Gastroesophageal sphincter (tissue), 4 donors: ENCODE measurements around the gene EP300. TPM values are rescaled to one million over a fixed set of nuclear protein-coding genes. Genes with fewer than 3 reads are reported as not detected.
"Not testable (repeated sequence)": the region's sequence is repeated elsewhere in the genome, so short reads cannot be mapped to it uniquely, and the experiment has no call there.

Experiments used
- ATAC-seq: fragments of 150-250 bp; one replicate; pipeline ENCODE4 v1.9.1; 2016; ENCODE audit warnings: mild to moderate bottlenecking, moderate library complexity
- H3K27ac ChIP-seq, 4 donors: fragments of 200-600 bp; sonication (generic) in 3 of 4; 1 replicate in 3 of 4; 2 replicates in 1 of 4; pipeline ENCODE4 v1.5.1; 2016 to 2019
- H3K27me3 ChIP-seq: fragments of 200-600 bp; sonication (generic); one replicate; pipeline ENCODE4 v1.5.1; 2019
- H3K36me3 ChIP-seq, 2 donors: fragments of 200-600 bp; sonication (generic); one replicate each; pipeline ENCODE4 v1.5.1; 2019; ENCODE audit warnings: control low read depth in 1 of 2
- H3K4me1 ChIP-seq, 3 donors: fragments of 200-600 bp; sonication (generic); 1 replicate in 2 of 3; 2 replicates in 1 of 3; pipeline ENCODE4 v1.5.1; 2016 to 2019; ENCODE audit warnings: control low read depth in 2 of 3
- H3K4me3 ChIP-seq, 2 donors: fragments of 200-600 bp; sonication (generic); one replicate each; pipeline ENCODE4 v1.5.1; 2019; ENCODE audit warnings: mild to moderate bottlenecking in 1 of 2, moderate library complexity in 1 of 2
- H3K9me3 ChIP-seq, 3 donors: fragments of 200-600 bp; sonication (generic); one replicate each; pipeline ENCODE4 v1.5.1; 2017 to 2019; ENCODE audit warnings: control low read depth in 2 of 3
- EP300 ChIP-seq: sonication (generic); formaldehyde crosslinking; IDR thresholded peaks from one replicate; pipeline ENCODE4 v1.6.1; 2017; ENCODE audit warnings: antibody characterized with exemption, mild to moderate bottlenecking
- POLR2A ChIP-seq, 2 donors: fragments of 450-650 bp; IDR thresholded peaks; one replicate each; pipeline ENCODE4 v1.6.1; 2017; ENCODE audit warnings: antibody characterized with exemption in 2 of 2, mild to moderate bottlenecking in 2 of 2, moderate library complexity in 1 of 2
- POLR2AphosphoS5 ChIP-seq: sonication (generic); formaldehyde crosslinking; IDR thresholded peaks from one replicate; pipeline ENCODE4 v1.6.1; 2017; ENCODE audit warnings: antibody characterized with exemption
- WGBS, 2 donors: methylation state at CpG; one replicate each; pipeline ENCODE4 v1.1.5; 2018; ENCODE audit warnings: low coverage in 1 of 2; 5-methylcytosine and 5-hydroxymethylcytosine counted together
- total RNA-seq, 4 donors: library from RNA; depleted of rRNA; stranded (reverse); fragments of >200 nt; gene quantifications; one replicate each; pipeline ENCODE4 v1.1.0, GENCODE V29; 2016
- TF ChIP-seq, protein P1 (sequence below), 4 experiments: fragments of 200-600 bp in 2 of 4; fragments of 450-650 bp in 2 of 4; sonication (generic) in 1 of 4; IDR thresholded peaks; one replicate each; pipeline ENCODE4 v1.5.1; 2017 to 2019; ENCODE audit warnings: antibody characterized with exemption in 4 of 4, mild to moderate bottlenecking in 2 of 4, moderate library complexity in 2 of 4

The EP300 gene
- total RNA-seq, 4 donors from 2014 or later = 57.8 to 107 (median 79.2) TPM

DNA sequence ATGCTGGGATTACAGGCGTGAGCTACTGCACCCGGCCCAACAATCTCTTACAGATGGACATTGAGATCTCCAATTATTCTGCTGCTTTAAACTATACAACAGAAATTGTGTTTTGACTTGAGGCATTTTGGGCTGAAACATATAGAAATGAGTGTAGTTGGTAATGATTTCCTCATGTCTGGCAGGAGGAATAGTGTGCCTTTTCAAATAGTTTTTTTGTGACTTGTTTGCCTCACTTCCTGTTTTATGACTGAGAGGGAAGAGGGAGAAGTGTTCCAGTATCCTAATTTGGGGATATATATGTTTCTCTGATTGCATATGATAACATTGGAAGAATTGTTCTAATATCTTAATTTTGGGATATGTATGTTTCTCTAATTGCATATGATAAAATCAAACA lies 40.2 kb downstream of the EP300 start:
- no peak overlapping the region for H3K4me3 ChIP-seq
- H3K4me1 ChIP-seq = no peaks in the 10 kb centered on the region
- no peak overlapping the region for H3K27ac ChIP-seq
- peaks cover 0 to 98% of the 10 kb centered on the region in 2 donors for H3K36me3 ChIP-seq
- H3K9me3 ChIP-seq = no peaks in the 10 kb centered on the region
- no peak for ATAC-seq
- H3K27me3 ChIP-seq = no peaks in the 10 kb centered on the region
- TF ChIP-seq POLR2AphosphoS5 (no peak), EP300 (no peak), POLR2A (IDR thresholded peaks at IDR 0.05) (no peak)
- TF ChIP-seq, protein P1, sequence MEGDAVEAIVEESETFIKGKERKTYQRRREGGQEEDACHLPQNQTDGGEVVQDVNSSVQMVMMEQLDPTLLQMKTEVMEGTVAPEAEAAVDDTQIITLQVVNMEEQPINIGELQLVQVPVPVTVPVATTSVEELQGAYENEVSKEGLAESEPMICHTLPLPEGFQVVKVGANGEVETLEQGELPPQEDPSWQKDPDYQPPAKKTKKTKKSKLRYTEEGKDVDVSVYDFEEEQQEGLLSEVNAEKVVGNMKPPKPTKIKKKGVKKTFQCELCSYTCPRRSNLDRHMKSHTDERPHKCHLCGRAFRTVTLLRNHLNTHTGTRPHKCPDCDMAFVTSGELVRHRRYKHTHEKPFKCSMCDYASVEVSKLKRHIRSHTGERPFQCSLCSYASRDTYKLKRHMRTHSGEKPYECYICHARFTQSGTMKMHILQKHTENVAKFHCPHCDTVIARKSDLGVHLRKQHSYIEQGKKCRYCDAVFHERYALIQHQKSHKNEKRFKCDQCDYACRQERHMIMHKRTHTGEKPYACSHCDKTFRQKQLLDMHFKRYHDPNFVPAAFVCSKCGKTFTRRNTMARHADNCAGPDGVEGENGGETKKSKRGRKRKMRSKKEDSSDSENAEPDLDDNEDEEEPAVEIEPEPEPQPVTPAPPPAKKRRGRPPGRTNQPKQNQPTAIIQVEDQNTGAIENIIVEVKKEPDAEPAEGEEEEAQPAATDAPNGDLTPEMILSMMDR (IDR thresholded peaks at IDR 0.05) = no peak
- no CpG with 5 or more reads among the region's 2 CpGs for WGBS, 2 donors

DNA sequence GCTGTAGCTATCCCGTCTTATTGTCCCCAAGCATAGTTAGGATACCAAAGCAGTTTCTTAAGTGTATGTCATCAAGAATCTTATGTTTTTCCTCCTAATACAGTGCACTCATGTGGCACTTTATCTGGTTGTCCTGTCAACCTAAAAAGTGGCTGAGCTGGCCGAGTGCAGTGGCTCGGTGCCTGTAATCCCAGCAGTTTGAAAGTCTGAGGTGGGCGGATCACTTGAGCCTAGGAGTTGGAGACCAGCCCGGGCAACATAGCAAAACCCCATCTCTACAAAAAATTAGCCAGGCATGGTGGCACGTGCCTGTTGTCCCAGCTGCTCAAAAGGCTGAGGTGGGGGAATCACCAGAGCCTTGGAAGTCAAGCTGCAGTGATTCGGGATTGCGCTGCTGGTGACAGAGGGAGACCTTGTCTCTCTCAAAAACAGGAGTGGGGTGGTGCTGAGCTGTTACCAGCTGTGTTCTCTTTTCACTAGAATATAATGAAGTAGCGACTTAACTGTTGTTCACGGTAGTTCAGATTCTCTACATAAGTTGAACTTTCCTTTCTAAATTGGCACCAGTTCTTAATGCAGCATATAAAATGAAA lies 48.1 kb downstream of the EP300 start:
- 56 to 75% methylated on average over 4 to 5 of the region's 10 CpGs for WGBS, 2 donors
- Histone ChIP-seq H3K27me3 (no peaks in the 10 kb centered on the region), H3K4me3 (no peak overlapping the region), H3K36me3 (peaks cover 5 to 100% of the 10 kb centered on the region in 2 donors), H3K9me3 (no peaks in the 10 kb centered on the region), H3K27ac (no peak overlapping the region), H3K4me1 (no peaks in the 10 kb centered on the region)
- no peak for TF ChIP-seq POLR2AphosphoS5
- TF ChIP-seq EP300 = no peak
- TF ChIP-seq, protein P1 (IDR thresholded peaks at IDR 0.05) = no peak
- no peak for TF ChIP-seq POLR2A (IDR thresholded peaks at IDR 0.05)
- no peak for ATAC-seq

DNA sequence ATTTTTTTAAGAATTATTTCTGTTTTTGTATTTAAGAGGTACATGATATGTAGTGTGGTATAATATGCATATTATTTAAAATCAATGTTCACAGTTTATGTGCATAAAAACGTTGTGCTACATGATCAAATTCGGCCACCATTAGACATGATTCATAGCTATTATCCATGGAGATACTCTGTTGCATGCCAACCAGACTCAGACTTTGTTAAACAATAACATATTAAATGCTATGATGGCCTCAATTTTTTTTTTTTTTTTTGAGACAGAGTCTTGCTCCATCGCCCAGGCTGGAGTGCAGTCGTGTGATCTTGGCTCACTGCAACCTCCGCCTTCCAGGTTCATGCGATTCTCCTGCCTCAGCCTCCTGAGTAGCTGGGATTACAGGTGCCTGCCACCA lies 53.5 kb downstream of the EP300 start:
- not testable (repeated sequence) for H3K4me3 ChIP-seq, H3K27me3 ChIP-seq, ATAC-seq, H3K4me1 ChIP-seq, H3K9me3 ChIP-seq, H3K27ac ChIP-seq
- 69 to 88% methylated on average over 4 to 5 of the region's 6 CpGs for WGBS, 2 donors
- peaks cover 12 to 100% of the 10 kb centered on the region in 2 donors for H3K36me3 ChIP-seq

DNA sequence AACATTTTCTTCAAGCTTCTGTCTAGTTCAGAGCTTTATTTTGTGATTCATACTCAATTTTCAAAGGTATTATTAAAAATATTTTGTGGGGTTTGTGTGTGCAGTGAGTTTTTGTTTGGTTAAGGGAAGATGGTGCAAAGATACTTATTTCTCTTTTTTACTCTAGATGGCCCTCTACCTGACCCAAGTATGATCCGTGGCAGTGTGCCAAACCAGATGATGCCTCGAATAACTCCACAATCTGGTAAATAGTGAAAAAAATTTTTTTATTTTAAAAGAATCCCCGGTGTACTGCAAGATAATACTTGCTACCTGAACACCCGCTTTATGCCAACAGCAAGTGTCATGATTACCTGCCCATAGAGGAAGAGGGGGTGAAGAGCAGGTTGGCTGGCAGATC lies 54.2 kb downstream of the EP300 start:
- peaks cover 10 to 100% of the 10 kb centered on the region in 2 donors for H3K36me3 ChIP-seq
- TF ChIP-seq POLR2A (IDR thresholded peaks at IDR 0.05) = no peak
- TF ChIP-seq, protein P1 (IDR thresholded peaks at IDR 0.05) = no peak
- no peak for TF ChIP-seq POLR2AphosphoS5
- TF ChIP-seq EP300 = no peak
- no peaks in the 10 kb centered on the region for H3K27me3 ChIP-seq
- H3K27ac ChIP-seq = no peak overlapping the region
- no peak for ATAC-seq
- H3K4me3 ChIP-seq = no peak overlapping the region
- H3K9me3 ChIP-seq = no peaks in the 10 kb centered on the region
- H3K4me1 ChIP-seq = no peaks in the 10 kb centered on the region
- 61 to 69% methylated on average over 3 to 4 of the region's 4 CpGs for WGBS, 2 donors

DNA sequence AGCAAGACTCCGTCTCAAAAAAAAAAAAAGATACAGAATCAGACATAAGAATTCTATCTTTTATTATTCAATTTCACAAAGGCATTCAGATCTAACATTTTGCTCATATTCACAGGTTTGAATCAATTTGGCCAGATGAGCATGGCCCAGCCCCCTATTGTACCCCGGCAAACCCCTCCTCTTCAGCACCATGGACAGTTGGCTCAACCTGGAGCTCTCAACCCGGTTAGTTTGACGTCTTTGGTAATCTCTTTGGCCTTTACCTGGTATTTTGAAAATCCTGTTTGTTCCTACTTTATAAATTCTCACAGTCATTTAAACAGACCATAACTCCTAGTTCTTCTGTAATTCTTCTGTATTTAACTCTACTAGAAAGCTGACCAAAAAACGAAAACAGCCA lies 55.3 kb downstream of the EP300 start:
- no peak overlapping the region for H3K4me3 ChIP-seq
- H3K27me3 ChIP-seq = no peaks in the 10 kb centered on the region
- H3K4me1 ChIP-seq = no peaks in the 10 kb centered on the region
- ATAC-seq = no peak
- TF ChIP-seq POLR2A (IDR thresholded peaks at IDR 0.05) (no peak), EP300 (no peak), POLR2AphosphoS5 (no peak)
- TF ChIP-seq, protein P1 (IDR thresholded peaks at IDR 0.05) = no peak
- no peaks in the 10 kb centered on the region for H3K9me3 ChIP-seq
- H3K27ac ChIP-seq = no peak overlapping the region
- H3K36me3 ChIP-seq = peaks cover 13 to 100% of the 10 kb centered on the region in 2 donors
- 71 to 87% methylated on average over 5 of the region's 5 CpGs for WGBS, 2 donors
